KOPT-K1 (cell line): ENCODE data around the gene FOXP3.
A peak's percentile ranks its signal among the peaks of the same experiment; 100 is the strongest.
"Not testable (repeated sequence)": the region's sequence is repeated elsewhere in the genome, so short reads cannot be mapped to it uniquely, and the experiment has no call there.

Experiments used
- H3K27ac ChIP-seq: fragments of 200-600 bp; sonication (generic); 2 replicates; pipeline ENCODE4 v1.5.1; 2016; ENCODE audit warnings: antibody characterized with exemption, mild to moderate bottlenecking, low read depth, low read length; ENCODE audit not compliant: poor library complexity, severe bottlenecking
- H3K36me3 ChIP-seq: fragments of 200-600 bp; sonication (generic); 2 replicates; pipeline ENCODE4 v1.5.1; 2017; ENCODE audit warnings: antibody characterized with exemption, mild to moderate bottlenecking, low read length, moderate library complexity; ENCODE audit not compliant: insufficient read depth
- H3K9me3 ChIP-seq: fragments of 200-600 bp; sonication (generic); 2 replicates; pipeline ENCODE4 v1.5.1; 2017; ENCODE audit warnings: antibody characterized with exemption, low read length, mild to moderate bottlenecking; ENCODE audit not compliant: insufficient read depth, poor library complexity, severe bottlenecking

Gene FOXP3, protein sequence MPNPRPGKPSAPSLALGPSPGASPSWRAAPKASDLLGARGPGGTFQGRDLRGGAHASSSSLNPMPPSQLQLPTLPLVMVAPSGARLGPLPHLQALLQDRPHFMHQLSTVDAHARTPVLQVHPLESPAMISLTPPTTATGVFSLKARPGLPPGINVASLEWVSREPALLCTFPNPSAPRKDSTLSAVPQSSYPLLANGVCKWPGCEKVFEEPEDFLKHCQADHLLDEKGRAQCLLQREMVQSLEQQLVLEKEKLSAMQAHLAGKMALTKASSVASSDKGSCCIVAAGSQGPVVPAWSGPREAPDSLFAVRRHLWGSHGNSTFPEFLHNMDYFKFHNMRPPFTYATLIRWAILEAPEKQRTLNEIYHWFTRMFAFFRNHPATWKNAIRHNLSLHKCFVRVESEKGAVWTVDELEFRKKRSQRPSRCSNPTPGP

DNA sequence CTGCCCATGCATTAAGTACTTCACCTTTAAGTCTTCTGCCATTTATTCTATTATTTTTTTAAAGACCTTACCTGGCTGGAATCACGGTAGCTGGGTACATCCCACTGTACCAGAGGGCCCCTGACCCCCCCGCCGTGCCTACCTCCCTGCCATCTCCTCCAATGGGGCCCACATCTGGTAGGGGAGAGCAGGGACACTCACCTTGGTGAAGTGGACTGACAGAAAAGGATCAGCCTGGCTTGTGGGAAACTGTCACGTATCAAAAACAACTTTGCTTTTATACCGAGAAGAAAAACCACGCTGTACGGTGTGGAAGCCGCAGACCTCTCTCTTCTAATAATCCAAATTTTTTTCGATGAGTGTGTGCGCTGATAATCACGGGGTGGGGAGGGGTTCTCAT lies at the start of gene FOXP3:
Gene FOXP3 (minus strand): TSS at position 251 of the 400 bp plus-strand sequence. CDS start 6,205 bp downstream, outside the sequence.
- H3K27ac ChIP-seq = no peak within 1 kb of the TSS
- no peaks in the 10 kb centered on the region for H3K9me3 ChIP-seq
- H3K36me3 ChIP-seq = no peaks in the 10 kb centered on the region

DNA sequence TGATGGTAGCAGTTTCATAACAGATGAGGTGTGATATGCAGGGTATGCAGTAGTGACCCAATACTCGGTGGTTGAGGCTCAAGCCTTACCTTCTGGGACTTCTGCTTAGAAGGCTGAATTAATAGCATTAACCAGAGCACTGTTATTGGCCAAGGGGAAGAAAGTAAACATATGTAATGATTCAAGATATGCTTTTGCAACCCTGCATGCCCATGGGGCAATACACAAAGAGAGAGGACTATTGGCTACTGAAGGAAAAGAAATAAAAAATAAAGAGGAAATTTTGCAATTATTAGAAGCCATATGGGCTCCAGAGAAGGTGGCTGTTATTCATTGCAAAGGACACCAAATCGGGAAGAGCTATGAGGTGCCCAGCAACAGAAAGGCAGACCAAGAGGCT lies 47.7 kb upstream of the FOXP3 start:
- Histone ChIP-seq H3K9me3 (no peaks in the 10 kb centered on the region), H3K27ac (no peak overlapping the region), H3K36me3 (no peaks in the 10 kb centered on the region)

DNA sequence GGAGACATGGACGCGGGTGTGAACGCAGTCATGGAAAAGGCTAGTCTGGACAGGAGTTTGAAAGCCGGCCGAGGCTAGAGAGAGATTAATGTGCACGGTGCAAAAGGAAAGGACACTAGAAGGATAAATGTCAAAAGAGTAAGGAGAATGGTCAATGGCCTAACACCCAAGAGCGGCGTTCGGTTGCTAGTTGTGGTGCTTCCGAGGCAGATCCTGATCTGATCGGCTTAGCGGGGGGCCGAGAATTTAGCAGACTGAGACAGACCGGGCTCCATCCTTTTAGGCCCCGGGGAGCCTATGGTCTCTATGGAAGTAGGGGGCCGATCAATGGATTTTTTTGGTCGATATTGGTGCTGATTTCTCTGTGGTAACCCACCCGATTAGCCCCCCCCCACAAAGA lies 45.9 kb upstream of the FOXP3 start:
- Histone ChIP-seq H3K27ac (no peak overlapping the region), H3K36me3 (no peaks in the 10 kb centered on the region), H3K9me3 (no peaks in the 10 kb centered on the region)

DNA sequence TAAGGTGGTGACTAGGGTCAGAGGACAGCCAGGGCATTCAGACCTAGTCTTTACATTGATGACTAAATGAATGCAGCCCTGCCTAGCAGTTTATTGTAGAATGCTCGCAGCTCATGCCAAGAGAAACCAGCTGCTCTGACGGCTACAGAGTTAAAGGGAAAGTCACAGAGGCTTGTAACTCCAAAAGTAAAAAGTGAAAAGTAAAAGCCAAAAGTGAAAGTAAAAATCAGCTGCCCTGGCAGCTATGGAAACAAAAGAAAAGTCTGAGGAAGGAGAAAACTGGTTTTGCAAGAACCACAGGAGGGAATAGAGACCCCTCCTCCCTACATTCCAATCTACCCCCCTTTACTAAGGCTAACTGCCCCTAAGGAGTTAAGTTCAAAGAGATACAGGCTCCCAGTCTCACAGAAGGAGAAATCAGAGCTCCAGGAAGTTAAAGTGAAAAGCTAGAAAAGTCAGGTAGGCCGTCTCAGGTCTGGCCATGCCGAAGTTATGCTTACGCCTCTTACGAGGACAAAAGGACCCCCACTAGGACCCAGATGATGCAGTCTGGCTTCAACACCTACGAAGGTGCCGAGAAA lies 45.0 kb upstream of the FOXP3 start:
- H3K9me3 ChIP-seq = no peaks in the 10 kb centered on the region
- no peaks in the 10 kb centered on the region for H3K36me3 ChIP-seq
- H3K27ac ChIP-seq = peak overlapping the region; percentile 65

DNA sequence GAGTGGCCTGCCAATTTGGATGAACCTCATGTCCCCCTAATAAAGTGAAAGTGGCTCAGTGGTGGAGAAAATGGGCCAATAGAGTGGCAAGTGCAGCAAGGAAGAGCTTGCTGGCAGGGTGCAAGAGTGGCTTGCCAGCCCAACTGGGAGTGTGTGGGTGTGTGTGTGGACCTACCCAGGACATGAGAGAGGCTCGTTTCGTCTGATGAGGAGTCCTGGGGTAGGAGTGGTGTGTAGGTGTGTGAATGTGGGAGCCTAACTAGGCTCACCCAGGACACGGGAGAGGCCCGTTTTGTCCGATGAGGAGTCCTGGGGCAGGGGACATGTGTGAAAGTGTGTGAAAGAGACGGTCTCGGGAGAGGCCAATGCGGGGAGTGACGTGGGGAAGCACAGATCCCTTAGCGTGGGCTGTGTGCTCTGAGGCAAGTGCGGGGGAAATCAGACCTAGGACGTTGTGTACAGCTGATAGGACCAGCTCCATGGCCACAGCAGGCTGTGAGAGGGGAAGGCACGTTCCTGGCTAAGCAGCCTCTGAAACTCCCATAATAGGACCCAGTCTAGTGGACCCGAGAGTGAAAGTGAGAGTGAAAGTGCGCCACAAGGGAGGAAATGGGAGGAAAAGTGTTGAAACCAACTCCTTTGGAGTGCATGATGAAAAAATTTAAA lies 44.2 kb upstream of the FOXP3 start:
- Histone ChIP-seq H3K36me3 (no peaks in the 10 kb centered on the region), H3K27ac (peak overlapping the region; percentile 65)

DNA sequence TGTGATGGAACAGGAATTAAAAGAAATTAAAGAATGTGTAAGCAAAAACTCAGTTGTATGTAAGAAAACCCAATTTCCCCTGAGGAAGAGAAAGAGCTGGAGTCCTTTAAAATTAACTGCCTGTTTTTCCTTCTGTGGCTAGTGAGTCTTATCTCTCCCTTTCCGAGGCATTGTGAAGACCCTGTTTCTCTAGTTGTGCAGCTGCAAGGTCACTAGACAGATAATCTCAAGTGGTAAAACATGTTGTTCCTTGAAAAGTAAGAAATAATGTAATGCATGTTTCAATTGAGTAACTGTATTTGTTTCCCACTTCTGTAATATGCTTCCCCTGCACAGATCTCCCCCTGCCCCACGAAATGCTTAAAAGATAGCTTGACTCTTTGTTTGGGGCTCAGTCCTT lies 43.3 kb upstream of the FOXP3 start:
- H3K9me3 ChIP-seq, H3K27ac ChIP-seq, H3K36me3 ChIP-seq: not testable (repeated sequence)

More for the DNA sequence above, 44.2 kb upstream of the FOXP3 start:
- no peaks in the 10 kb centered on the region for H3K9me3 ChIP-seq

DNA sequence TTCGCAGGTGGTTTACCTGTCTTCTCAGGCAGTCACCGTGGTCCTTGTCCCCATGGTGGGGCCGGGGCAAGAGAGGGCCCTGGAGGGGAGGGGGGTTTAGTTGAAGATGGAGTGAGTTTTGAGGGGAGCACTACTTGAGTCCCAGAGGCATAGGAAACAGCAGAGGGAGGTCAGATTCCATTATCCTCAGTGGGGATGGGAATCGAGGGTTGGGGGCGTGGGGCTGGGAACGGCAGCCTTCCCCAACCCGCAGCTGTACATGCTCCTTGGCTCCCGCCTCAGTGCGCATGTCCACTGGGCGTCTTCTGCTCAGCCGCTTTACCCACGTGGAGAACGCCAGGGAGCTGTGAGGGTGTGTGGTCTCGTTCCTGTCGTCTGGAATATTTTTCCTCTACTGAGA lies 38.8 kb upstream of the FOXP3 start, which contains the start of gene GAGE10:
Gene GAGE10 (plus strand): TSS at position 301 of the 400 bp plus-strand sequence. CDS start 1,214 bp downstream, outside the sequence.
- no peaks in the 10 kb centered on the region for H3K9me3 ChIP-seq
- no peaks in the 10 kb centered on the region for H3K36me3 ChIP-seq
- H3K27ac ChIP-seq = no peak within 1 kb of the TSS

DNA sequence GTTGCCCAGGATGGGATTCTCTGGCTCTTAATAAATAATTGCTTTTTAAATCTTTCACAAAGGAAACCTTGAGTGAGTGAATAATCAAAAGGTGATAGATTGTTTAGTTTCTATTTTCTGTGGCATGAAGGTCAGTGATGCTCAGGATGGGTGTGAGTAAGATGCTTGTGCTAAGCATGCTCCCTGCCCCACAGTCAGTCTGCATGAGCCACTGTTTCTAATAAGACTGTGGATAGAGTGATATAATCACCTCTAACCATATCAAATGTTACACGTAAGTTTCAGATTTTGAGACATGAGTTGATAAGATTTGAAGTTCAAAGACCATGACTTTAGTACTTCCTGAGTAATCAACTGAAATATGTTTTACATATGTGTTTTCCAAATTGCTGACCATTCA lies 36.2 kb upstream of the FOXP3 start:
- no peak overlapping the region for H3K27ac ChIP-seq
- H3K36me3 ChIP-seq = no peaks in the 10 kb centered on the region
- no peaks in the 10 kb centered on the region for H3K9me3 ChIP-seq

DNA sequence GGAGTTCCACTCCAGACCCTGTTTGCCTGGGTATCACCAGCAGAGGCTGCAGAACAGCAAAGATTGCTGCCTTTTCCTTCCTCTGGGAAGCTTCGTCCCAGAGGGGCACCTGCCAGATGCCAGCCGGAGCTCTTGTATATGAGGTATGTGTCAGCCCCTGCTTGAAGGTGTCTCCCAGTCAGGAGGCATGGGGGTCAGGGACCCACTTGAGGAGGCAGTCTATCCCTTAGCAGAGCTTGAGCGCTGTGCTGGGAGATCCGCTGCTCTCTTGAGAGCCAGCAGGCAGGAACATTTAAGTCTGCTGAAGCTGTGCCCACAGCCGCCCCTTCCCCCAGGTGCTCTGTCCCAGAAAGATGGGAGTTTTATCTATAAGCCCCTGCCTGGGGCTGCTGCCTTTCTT lies 34.8 kb upstream of the FOXP3 start:
- H3K9me3 ChIP-seq, H3K36me3 ChIP-seq, H3K27ac ChIP-seq: not testable (repeated sequence)

DNA sequence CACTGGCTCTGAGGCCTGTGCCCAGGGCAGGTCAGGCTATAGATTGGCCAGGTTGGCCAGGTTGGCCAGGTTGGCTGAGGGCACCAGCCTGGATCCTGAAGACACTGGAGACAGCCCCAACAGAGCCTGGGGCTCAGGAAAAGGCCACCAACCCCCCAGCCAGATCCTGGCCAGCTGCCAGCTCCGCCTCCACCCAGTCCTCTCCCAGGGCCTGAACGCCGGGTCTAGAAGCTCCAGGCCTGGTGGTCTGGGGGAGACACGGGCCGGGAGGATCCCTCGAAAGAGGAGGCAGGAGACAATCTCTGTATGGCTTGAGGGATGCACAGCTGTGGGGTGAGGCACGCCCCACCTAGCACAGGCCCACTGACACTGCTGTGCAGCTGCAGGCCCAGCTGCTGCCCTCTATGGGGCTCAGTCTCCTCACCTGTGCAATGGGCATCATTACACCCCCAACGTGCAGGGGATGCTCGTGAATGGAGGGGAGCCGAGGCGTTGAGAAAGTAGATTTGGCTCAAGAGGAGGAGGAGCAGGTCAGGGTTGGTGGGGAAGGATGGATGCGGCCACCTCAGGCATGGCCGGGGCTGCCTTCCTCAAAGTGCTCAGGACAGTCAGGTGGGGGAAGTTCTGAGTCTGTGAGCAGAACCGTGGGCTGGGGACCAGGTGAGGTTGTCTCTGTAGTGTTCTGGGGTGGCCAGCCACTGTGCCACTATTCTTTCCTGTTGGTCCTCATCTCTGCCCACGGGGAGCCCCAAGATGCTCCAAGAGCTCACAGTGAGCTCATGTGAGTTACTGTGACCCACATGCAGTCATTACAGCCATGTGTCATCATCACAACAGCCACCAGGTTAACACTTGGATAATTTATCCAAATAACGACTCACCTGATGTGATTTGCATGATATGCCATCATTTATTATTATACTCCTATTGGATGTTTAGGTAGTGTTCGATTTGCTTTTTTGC lies 28.2 kb upstream of the FOXP3 start:
- no peaks in the 10 kb centered on the region for H3K9me3 ChIP-seq
- H3K27ac ChIP-seq = no peak overlapping the region

DNA sequence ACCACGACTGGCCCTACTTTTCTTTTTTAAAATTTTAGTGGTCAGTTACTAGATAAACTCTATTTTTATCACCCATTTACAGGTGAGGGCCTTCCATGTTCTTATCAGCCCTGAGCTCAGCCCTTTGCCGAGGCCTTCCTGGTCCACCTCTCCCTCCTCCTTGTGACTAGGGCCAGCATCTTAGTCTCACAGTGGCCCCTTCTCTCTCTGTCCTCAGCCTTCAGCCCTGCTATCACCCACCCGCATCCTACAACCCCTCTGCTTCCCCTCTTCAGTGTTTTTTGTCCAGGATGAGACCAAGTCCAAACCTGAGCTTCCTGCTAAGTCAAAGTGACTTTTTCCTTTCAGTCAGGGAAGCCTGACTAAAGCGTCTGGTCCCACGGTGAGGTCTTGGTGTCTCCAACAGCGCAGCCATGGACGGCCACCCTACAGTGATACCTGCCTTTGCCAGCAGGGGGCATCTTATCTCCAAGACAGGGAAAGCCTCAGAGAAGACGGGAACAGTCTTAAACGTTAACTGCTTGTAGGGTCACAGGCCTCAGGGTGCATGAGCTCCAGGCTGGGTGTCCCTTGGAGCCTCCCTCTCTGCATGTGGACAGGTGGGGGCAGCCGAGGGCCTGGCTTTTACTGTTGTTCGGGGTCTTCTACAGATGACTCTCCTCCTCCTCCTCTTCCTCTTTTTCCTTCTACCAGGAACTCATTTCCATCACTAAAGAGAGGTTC lies 27.3 kb upstream of the FOXP3 start:
- Histone ChIP-seq H3K9me3 (no peaks in the 10 kb centered on the region), H3K36me3 (no peaks in the 10 kb centered on the region), H3K27ac (no peak overlapping the region)

More for the DNA sequence above, 28.2 kb upstream of the FOXP3 start:
- no peaks in the 10 kb centered on the region for H3K36me3 ChIP-seq

DNA sequence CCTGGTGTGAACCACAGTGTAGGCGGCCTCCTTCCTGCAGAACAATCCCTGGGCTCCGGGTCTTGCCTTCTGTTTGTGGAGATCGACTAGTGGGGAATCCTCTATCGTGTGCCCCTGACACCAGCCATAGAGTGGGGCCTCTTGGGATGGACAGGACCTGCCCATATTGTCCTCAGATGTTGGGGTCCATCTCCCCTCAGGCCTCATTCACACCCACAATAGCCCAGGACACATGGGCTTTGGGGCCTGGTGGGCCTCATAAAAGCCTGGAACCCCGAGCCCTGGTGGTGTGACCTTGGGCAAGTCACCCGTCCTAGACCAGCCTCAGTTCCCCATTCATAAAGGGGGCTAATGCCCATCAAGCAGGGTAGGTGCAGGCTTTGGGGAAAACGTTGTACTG lies 25.7 kb upstream of the FOXP3 start:
- Histone ChIP-seq H3K36me3 (no peaks in the 10 kb centered on the region), H3K9me3 (no peaks in the 10 kb centered on the region), H3K27ac (no peak overlapping the region)

DNA sequence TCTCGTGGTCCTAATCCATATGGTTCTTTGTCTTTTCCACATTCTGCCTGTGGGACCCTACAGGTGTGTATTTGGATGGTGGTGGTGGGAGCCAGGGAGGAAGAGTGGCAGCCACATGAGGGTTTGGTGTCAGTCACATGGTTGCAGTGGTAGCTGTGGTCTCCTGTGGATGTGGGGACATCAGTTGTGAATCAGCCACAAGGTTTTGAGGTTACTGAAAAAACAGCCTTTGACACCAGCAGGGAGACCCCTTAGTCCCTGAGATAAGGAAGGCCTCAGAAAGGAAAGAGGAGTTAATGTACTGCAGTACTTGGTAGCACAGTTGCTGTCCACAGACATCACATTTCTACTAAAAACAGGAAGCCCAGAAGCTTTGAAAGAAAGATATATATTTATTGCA lies 23.2 kb upstream of the FOXP3 start:
- Histone ChIP-seq H3K9me3 (no peaks in the 10 kb centered on the region), H3K27ac (no peak overlapping the region), H3K36me3 (no peaks in the 10 kb centered on the region)

DNA sequence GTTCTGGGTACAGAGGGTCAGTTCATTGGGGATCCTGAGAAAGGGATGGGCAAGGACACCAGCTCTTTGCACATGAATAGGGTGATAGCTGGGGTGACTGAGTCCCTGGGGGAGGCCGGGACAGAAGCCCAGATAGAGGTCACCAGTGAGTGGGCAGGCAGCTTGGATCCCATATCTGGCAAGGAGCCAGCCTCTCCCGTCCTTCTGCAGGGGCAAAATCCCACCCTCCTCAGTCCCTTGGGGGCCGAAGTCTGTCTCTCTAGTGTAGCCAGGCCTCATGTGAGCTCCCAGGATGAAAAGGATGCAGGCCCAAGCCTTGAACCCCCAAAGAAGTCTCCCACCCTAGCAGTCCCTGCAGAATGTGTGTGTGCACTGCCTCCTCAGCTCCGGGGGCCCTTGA lies 22.1 kb upstream of the FOXP3 start:
- Histone ChIP-seq H3K36me3 (no peaks in the 10 kb centered on the region), H3K9me3 (no peaks in the 10 kb centered on the region), H3K27ac (no peak overlapping the region)
